ENCODE data around the gene ETV5.

GRCh38 chr3:186132487-186132886 lies 23.6 kb upstream of the ETV5 start:
- no peak for TF ChIP-seq CTCF (IDR thresholded peaks at IDR 0.05)
- no peak for TF ChIP-seq ZFX (IDR thresholded peaks at IDR 0.05; ENCODE audit: borderline replicate concordance)

Data from 22Rv1 (cell line).